ENCODE measurements around the gene GALNT11.
A peak's percentile ranks its signal among the peaks of the same experiment; 100 is the strongest.

Gene GALNT11

DNA sequence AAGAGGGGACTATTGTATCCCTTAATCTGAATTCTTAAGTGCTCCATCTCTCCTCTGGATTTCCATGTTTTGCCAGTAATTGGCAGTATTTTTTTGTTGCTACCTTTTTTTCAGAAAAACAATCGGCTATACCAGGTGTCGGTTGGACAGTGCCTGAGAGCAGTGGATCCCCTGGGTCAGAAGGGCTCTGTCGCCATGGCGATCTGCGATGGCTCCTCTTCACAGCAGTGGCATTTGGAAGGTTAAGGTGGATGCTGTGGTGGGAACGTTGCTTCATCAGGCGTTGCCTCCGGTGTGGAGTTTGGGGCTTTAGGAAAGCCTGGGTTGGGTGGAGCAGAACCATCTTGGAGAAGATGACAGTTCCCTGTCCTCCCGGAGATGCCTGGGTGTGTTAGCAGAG, 96.0 kb downstream of the GALNT11 start:
- no peak overlapping the region for H3K18ac ChIP-seq (ENCODE audit: low read length)
- H2BK5ac ChIP-seq (ENCODE audit: low read length): no peak overlapping the region
- no peak overlapping the region for H3K56ac ChIP-seq (ENCODE audit: low read length)
- peaks cover 6% of the 10 kb centered on the region for H3K36me3 ChIP-seq (ENCODE audit: control insufficient read depth, insufficient read depth, low read length)
- no peaks in the 10 kb centered on the region for H3K4me1 ChIP-seq (ENCODE audit: control insufficient read depth, low read depth, low read length)
- H3K9ac ChIP-seq (ENCODE audit: low read length): no peak overlapping the region
- no peak overlapping the region for H3K23ac ChIP-seq (ENCODE audit: low read length)
- DNase-seq: no peak
- H3K27ac ChIP-seq (ENCODE audit: low read depth, low read length): peak overlapping the region; percentile 11
- H3K4me2 ChIP-seq (ENCODE audit: low read length): no peak overlapping the region
- H3K4ac ChIP-seq (ENCODE audit: low read depth, low read length): no peak overlapping the region
- no peak overlapping the region for H2AK5ac ChIP-seq (ENCODE audit: low read length)
- no peaks in the 10 kb centered on the region for H3K79me2 ChIP-seq (ENCODE audit: control insufficient read depth, insufficient read depth, low read length)
- H4K5ac ChIP-seq (ENCODE audit: low read length): no peak overlapping the region
- no peak overlapping the region for H2BK120ac ChIP-seq (ENCODE audit: low read depth, low read length)
- no peaks in the 10 kb centered on the region for H3K27me3 ChIP-seq (ENCODE audit: insufficient read depth, low read length, poor library complexity)
- no peak overlapping the region for H4K8ac ChIP-seq (ENCODE audit: low read depth, low read length)
- no peak overlapping the region for H3K4me3 ChIP-seq (ENCODE audit: low read length)
- no CpG with 5 or more reads among the region's 9 CpGs for WGBS (ENCODE audit: extremely low coverage, insufficient coverage, low lambda C conversion rate)
- H2BK15ac ChIP-seq (replicated peaks; ENCODE audit: low read depth): no peak overlapping the region
- H3K79me1 ChIP-seq (ENCODE audit: low read length): no peaks in the 10 kb centered on the region

DNA sequence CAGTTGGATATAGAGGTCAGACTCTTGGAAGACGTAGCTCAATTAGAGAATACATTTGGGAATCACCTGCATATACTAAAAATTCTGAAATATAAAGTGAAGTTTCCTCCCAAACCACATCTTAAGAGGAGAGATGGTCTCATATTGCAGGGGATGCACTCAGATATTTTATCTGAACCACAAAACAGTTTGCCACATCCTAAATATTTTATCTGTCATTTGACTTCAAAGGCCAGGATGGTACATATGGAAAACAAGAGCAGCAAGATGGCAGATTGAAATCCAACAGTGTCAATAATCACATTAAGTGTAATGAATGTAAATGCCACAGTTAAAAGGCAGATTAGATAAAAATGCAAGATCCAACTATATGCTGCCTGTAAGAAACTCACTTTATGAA, 97.1 kb downstream of the GALNT11 start:
- no peaks in the 10 kb centered on the region for H3K79me2 ChIP-seq (ENCODE audit: control insufficient read depth, insufficient read depth, low read length)
- no peak overlapping the region for H3K4me2 ChIP-seq (ENCODE audit: low read length)
- no peak overlapping the region for H2BK5ac ChIP-seq (ENCODE audit: low read length)
- H3K4me1 ChIP-seq (ENCODE audit: control insufficient read depth, low read depth, low read length): no peaks in the 10 kb centered on the region
- H3K36me3 ChIP-seq (ENCODE audit: control insufficient read depth, insufficient read depth, low read length): peaks cover 6% of the 10 kb centered on the region
- no peak overlapping the region for H3K27ac ChIP-seq (ENCODE audit: low read depth, low read length)
- H4K8ac ChIP-seq (ENCODE audit: low read depth, low read length): no peak overlapping the region
- no peak overlapping the region for H3K18ac ChIP-seq (ENCODE audit: low read length)
- no peak overlapping the region for H3K9ac ChIP-seq (ENCODE audit: low read length)
- H3K27me3 ChIP-seq (ENCODE audit: insufficient read depth, low read length, poor library complexity): no peaks in the 10 kb centered on the region
- H3K4me3 ChIP-seq (ENCODE audit: low read length): no peak overlapping the region
- no peak overlapping the region for H2BK15ac ChIP-seq (replicated peaks; ENCODE audit: low read depth)
- no peak overlapping the region for H4K5ac ChIP-seq (ENCODE audit: low read length)
- H3K56ac ChIP-seq (ENCODE audit: low read length): no peak overlapping the region
- no peak overlapping the region for H3K23ac ChIP-seq (ENCODE audit: low read length)
- no peak overlapping the region for H3K4ac ChIP-seq (ENCODE audit: low read depth, low read length)
- WGBS (ENCODE audit: extremely low coverage, insufficient coverage, low lambda C conversion rate): no CpG with 5 or more reads among the region's 1 CpG
- DNase-seq: no peak
- no peak overlapping the region for H2BK120ac ChIP-seq (ENCODE audit: low read depth, low read length)
- no peak overlapping the region for H2AK5ac ChIP-seq (ENCODE audit: low read length)
- H3K79me1 ChIP-seq (ENCODE audit: low read length): no peaks in the 10 kb centered on the region

DNA sequence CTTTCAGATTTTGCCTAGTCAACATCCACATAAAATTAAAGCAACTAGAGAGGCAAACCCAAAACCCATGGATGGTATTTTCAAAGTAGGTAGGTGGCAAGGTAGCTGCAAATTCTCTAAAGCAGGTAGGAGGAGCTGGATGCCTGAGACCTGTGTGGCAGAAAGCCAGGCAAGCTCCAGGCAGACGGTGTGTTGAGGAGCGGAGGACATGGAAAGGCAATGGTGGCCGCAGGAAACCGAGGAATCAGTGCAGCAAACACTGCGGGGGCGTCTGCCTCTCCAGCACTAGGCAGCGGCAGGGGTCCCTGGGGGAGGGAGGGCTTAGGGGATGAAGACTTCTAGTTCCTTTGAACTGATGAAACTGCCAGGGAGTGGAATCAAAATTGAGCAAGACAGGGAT, 101.3 kb downstream of the GALNT11 start:
- Histone ChIP-seq H3K18ac (ENCODE audit: low read length) (no peak overlapping the region), H3K79me1 (ENCODE audit: low read length) (no peaks in the 10 kb centered on the region), H2AK5ac (ENCODE audit: low read length) (no peak overlapping the region), H3K4me1 (ENCODE audit: control insufficient read depth, low read depth, low read length) (no peaks in the 10 kb centered on the region), H3K36me3 (ENCODE audit: control insufficient read depth, insufficient read depth, low read length) (peaks cover 2% of the 10 kb centered on the region), H3K4me2 (ENCODE audit: low read length) (no peak overlapping the region), H4K8ac (ENCODE audit: low read depth, low read length) (no peak overlapping the region), H3K4me3 (ENCODE audit: low read length) (no peak overlapping the region), H3K79me2 (ENCODE audit: control insufficient read depth, insufficient read depth, low read length) (no peaks in the 10 kb centered on the region), H3K27ac (ENCODE audit: low read depth, low read length) (no peak overlapping the region), H3K23ac (ENCODE audit: low read length) (no peak overlapping the region), H2BK15ac (replicated peaks; ENCODE audit: low read depth) (no peak overlapping the region), H2BK5ac (ENCODE audit: low read length) (no peak overlapping the region), H3K4ac (ENCODE audit: low read depth, low read length) (no peak overlapping the region), H3K9ac (ENCODE audit: low read length) (no peak overlapping the region), H4K5ac (ENCODE audit: low read length) (no peak overlapping the region), H3K27me3 (ENCODE audit: insufficient read depth, low read length, poor library complexity) (no peaks in the 10 kb centered on the region), H3K56ac (ENCODE audit: low read length) (no peak overlapping the region), H2BK120ac (ENCODE audit: low read depth, low read length) (no peak overlapping the region)
- no CpG with 5 or more reads among the region's 7 CpGs for WGBS (ENCODE audit: extremely low coverage, insufficient coverage, low lambda C conversion rate)
- DNase-seq: no peak

DNA sequence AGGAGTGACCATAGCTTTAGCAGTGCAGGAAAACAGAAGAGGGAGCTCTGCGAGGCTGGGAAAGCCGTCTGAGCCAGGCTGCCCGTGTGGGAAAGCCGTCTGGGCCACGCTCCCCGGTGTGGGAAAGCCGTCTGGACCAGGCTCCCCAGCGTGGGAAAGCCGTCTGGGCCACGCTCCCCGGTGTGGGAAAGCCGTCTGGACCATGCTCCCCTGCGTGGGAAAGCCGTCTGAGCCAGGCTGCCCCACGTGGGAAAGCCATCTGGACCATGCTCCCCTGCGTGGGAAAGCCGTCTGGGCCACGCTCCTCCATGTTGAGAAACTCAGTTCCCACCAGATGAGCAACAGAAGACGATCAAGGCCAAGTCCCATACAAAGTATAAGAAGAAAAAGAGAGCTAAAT, 101.8 kb downstream of the GALNT11 start:
- H3K9ac ChIP-seq (ENCODE audit: low read length): no peak overlapping the region
- no peaks in the 10 kb centered on the region for H3K79me1 ChIP-seq (ENCODE audit: low read length)
- no peak overlapping the region for H4K8ac ChIP-seq (ENCODE audit: low read depth, low read length)
- H3K18ac ChIP-seq (ENCODE audit: low read length): no peak overlapping the region
- no peak overlapping the region for H3K56ac ChIP-seq (ENCODE audit: low read length)
- no peaks in the 10 kb centered on the region for H3K27me3 ChIP-seq (ENCODE audit: insufficient read depth, low read length, poor library complexity)
- no peak overlapping the region for H3K27ac ChIP-seq (ENCODE audit: low read depth, low read length)
- no peaks in the 10 kb centered on the region for H3K4me1 ChIP-seq (ENCODE audit: control insufficient read depth, low read depth, low read length)
- no peak overlapping the region for H3K4me3 ChIP-seq (ENCODE audit: low read length)
- H3K4me2 ChIP-seq (ENCODE audit: low read length): no peak overlapping the region
- DNase-seq: no peak
- H4K5ac ChIP-seq (ENCODE audit: low read length): no peak overlapping the region
- no peak overlapping the region for H3K4ac ChIP-seq (ENCODE audit: low read depth, low read length)
- no peak overlapping the region for H3K23ac ChIP-seq (ENCODE audit: low read length)
- no peak overlapping the region for H2BK120ac ChIP-seq (ENCODE audit: low read depth, low read length)
- no CpG with 5 or more reads among the region's 19 CpGs for WGBS (ENCODE audit: extremely low coverage, insufficient coverage, low lambda C conversion rate)
- H3K36me3 ChIP-seq (ENCODE audit: control insufficient read depth, insufficient read depth, low read length): peaks cover 2% of the 10 kb centered on the region
- no peak overlapping the region for H2BK15ac ChIP-seq (replicated peaks; ENCODE audit: low read depth)
- no peaks in the 10 kb centered on the region for H3K79me2 ChIP-seq (ENCODE audit: control insufficient read depth, insufficient read depth, low read length)
- H2AK5ac ChIP-seq (ENCODE audit: low read length): no peak overlapping the region
- H2BK5ac ChIP-seq (ENCODE audit: low read length): no peak overlapping the region

DNA sequence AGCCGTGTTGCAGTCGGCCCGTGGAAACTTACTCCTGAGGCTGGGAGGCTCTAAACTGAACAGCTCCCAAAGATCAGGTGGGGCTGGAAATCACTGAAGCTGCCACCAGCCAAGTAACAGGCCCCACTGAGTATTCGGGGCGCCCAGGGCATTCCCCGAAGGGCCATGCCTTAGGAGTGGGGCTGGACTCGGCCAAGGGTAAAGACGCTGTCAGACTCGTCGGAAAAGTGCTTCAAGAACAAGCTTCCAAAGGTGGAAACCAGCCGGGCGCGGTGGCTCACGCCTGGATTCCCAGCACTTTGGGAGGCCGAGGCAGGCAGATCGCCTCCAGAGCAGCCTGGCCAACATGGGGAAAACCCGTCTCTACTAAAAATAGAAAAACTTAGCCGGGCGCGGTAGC, 102.8 kb downstream of the GALNT11 start:
- H2BK15ac ChIP-seq (replicated peaks; ENCODE audit: low read depth): no peak overlapping the region
- H3K36me3 ChIP-seq (ENCODE audit: control insufficient read depth, insufficient read depth, low read length): peaks cover 2% of the 10 kb centered on the region
- H4K8ac ChIP-seq (ENCODE audit: low read depth, low read length): no peak overlapping the region
- no peaks in the 10 kb centered on the region for H3K4me1 ChIP-seq (ENCODE audit: control insufficient read depth, low read depth, low read length)
- H4K5ac ChIP-seq (ENCODE audit: low read length): no peak overlapping the region
- H2BK120ac ChIP-seq (ENCODE audit: low read depth, low read length): no peak overlapping the region
- no peak overlapping the region for H3K23ac ChIP-seq (ENCODE audit: low read length)
- no peak overlapping the region for H3K56ac ChIP-seq (ENCODE audit: low read length)
- no peak overlapping the region for H3K4me3 ChIP-seq (ENCODE audit: low read length)
- no CpG with 5 or more reads among the region's 20 CpGs for WGBS (ENCODE audit: extremely low coverage, insufficient coverage, low lambda C conversion rate)
- no peak for DNase-seq
- H2AK5ac ChIP-seq (ENCODE audit: low read length): no peak overlapping the region
- no peak overlapping the region for H3K9ac ChIP-seq (ENCODE audit: low read length)
- no peaks in the 10 kb centered on the region for H3K27me3 ChIP-seq (ENCODE audit: insufficient read depth, low read length, poor library complexity)
- H3K79me1 ChIP-seq (ENCODE audit: low read length): no peaks in the 10 kb centered on the region
- H3K4ac ChIP-seq (ENCODE audit: low read depth, low read length): no peak overlapping the region
- no peak overlapping the region for H3K4me2 ChIP-seq (ENCODE audit: low read length)
- no peaks in the 10 kb centered on the region for H3K79me2 ChIP-seq (ENCODE audit: control insufficient read depth, insufficient read depth, low read length)
- H3K27ac ChIP-seq (ENCODE audit: low read depth, low read length): no peak overlapping the region
- no peak overlapping the region for H3K18ac ChIP-seq (ENCODE audit: low read length)
- no peak overlapping the region for H2BK5ac ChIP-seq (ENCODE audit: low read length)

DNA sequence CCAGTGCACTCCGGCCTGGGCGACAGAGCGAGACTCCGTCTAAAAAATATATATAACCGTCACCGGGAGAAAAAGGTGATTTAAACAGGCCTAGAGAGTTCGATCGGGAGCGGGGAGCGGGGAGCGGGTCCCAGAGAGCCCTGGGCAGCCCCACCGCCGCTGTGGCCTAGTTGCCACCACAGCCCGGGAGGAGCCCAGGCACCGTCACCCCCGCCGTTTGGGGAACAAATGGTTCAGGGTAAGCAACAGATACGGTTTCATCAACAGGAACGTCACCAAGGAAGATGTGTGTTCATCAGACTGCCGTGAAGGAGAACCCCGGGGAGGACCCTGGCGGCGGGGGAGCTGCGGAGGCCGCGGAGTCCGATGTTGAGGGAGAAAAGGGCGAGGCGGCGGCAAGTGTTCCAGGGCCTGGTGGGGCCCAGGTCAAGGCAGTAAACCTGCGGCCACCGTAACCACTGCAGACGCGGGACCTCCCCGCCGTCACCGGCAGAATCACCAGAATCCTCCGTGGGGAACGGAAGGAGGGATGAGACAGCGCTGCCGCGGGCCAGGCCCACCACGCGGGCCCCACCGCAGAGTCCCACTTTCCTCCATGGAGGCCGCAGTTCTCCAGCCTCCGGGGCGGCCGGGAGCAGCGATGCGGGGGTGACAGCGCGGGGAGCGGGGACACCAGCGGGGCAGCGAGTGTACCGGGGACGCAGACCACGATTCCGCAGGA, 103.4 kb downstream of the GALNT11 start:
- no peak overlapping the region for H4K8ac ChIP-seq (ENCODE audit: low read depth, low read length)
- H2AK5ac ChIP-seq (ENCODE audit: low read length): no peak overlapping the region
- no peak overlapping the region for H3K18ac ChIP-seq (ENCODE audit: low read length)
- no peak overlapping the region for H3K27ac ChIP-seq (ENCODE audit: low read depth, low read length)
- H2BK5ac ChIP-seq (ENCODE audit: low read length): no peak overlapping the region
- H3K4me1 ChIP-seq (ENCODE audit: control insufficient read depth, low read depth, low read length): no peaks in the 10 kb centered on the region
- H3K4me2 ChIP-seq (ENCODE audit: low read length): no peak overlapping the region
- no peak overlapping the region for H4K5ac ChIP-seq (ENCODE audit: low read length)
- H3K79me1 ChIP-seq (ENCODE audit: low read length): no peaks in the 10 kb centered on the region
- H3K9ac ChIP-seq (ENCODE audit: low read length): no peak overlapping the region
- H2BK15ac ChIP-seq (replicated peaks; ENCODE audit: low read depth): no peak overlapping the region
- no peak overlapping the region for H3K4me3 ChIP-seq (ENCODE audit: low read length)
- no peak overlapping the region for H3K56ac ChIP-seq (ENCODE audit: low read length)
- H3K79me2 ChIP-seq (ENCODE audit: control insufficient read depth, insufficient read depth, low read length): no peaks in the 10 kb centered on the region
- no peak overlapping the region for H3K4ac ChIP-seq (ENCODE audit: low read depth, low read length)
- DNase-seq: no peak
- no peak overlapping the region for H3K23ac ChIP-seq (ENCODE audit: low read length)
- no peaks in the 10 kb centered on the region for H3K27me3 ChIP-seq (ENCODE audit: insufficient read depth, low read length, poor library complexity)
- no peak overlapping the region for H2BK120ac ChIP-seq (ENCODE audit: low read depth, low read length)
- WGBS (ENCODE audit: extremely low coverage, insufficient coverage, low lambda C conversion rate): no CpG with 5 or more reads among the region's 60 CpGs
- peaks cover 2% of the 10 kb centered on the region for H3K36me3 ChIP-seq (ENCODE audit: control insufficient read depth, insufficient read depth, low read length)

Measured in mesendoderm (in vitro differentiated cells).